Kidney (tissue), 14 donors: ENCODE results near the gene EDN1. TPM values are rescaled to one million over a fixed set of nuclear protein-coding genes. Genes with fewer than 3 reads are reported as not detected.

Source experiments
- DNase-seq, 5 donors: peaks; one replicate each; pipeline ENCODE4 v3.0.0-alpha.2; 2013 to 2020
- FAIRE-seq: peaks from 2 replicates; lab custom pipeline; 2012; peaks lifted over from hg19 to GRCh38; lab: Jason Lieb, UNC
- H3K27ac ChIP-seq, 2 donors: one replicate each; pipeline ENCODE4 v1.7.0; 2013; ENCODE audit warnings: low read depth in 2 of 2, low read length in 2 of 2, inconsistent platforms in 1 of 2
- H3K27me3 ChIP-seq: one replicate; pipeline ENCODE4 v1.7.1; 2013; ENCODE audit warnings: low read length, inconsistent platforms; ENCODE audit not compliant: control insufficient read depth, insufficient read depth
- H3K36me3 ChIP-seq, 3 donors: one replicate each; pipeline versions ENCODE4 v1.7.0 to v1.7.1; 2013; ENCODE audit warnings: low read length in 3 of 3, control low read depth in 1 of 3, inconsistent platforms in 1 of 3; ENCODE audit not compliant: insufficient read depth in 3 of 3, control insufficient read depth in 2 of 3
- H3K4me1 ChIP-seq, 3 donors: one replicate each; pipeline versions ENCODE4 v1.7.0 to v1.7.1; 2013; ENCODE audit warnings: low read length in 3 of 3, inconsistent platforms in 1 of 3, low read depth in 1 of 3; ENCODE audit not compliant: control insufficient read depth in 2 of 3, insufficient read depth in 2 of 3
- H3K4me3 ChIP-seq, 3 donors: one replicate each; pipeline versions ENCODE4 v1.7.0 to v1.8.1; 2013; ENCODE audit warnings: low read length in 3 of 3, control low read depth in 1 of 3, inconsistent platforms in 1 of 3
- H3K9ac ChIP-seq, 3 donors: one replicate each; pipeline versions ENCODE4 v1.7.0 to v1.7.1; 2013; ENCODE audit warnings: low read length in 3 of 3, control low read depth in 1 of 3, inconsistent platforms in 1 of 3
- H3K9me3 ChIP-seq, 3 donors: one replicate each; pipeline versions ENCODE4 v1.7.0 to v1.7.1; 2013; ENCODE audit warnings: low read length in 3 of 3, control low read depth in 1 of 3, inconsistent platforms in 1 of 3; ENCODE audit not compliant: control insufficient read depth in 2 of 3, insufficient read depth in 1 of 3
- CTCF ChIP-seq: IDR thresholded peaks from 3 replicates; pipeline ENCODE4 v1.5.1; 2012; ENCODE audit warnings: mild to moderate bottlenecking, moderate library complexity, borderline replicate concordance; ENCODE audit not compliant: insufficient read depth; ENCODE audit errors: extremely low read depth
- intact Hi-C: fragments of 100-400 bp; cut with DNase I; formaldehyde crosslinking; loops from one replicate; pipeline ENCODE4 v1.11.1; 2022
- polyA plus RNA-seq: library from polyadenylated mRNA; stranded (reverse); fragments of 350-450 nt; fragmentation: Illumina TruSeq; extraction: RNeasy Lipid Tissue Mini Kit (QIAGEN cat#74804); gene quantifications from one replicate; pipeline ENCODE4 v1.2.3, GENCODE V29; 2014; ENCODE audit warnings: low read depth, low replicate concordance; ENCODE audit not compliant: insufficient read depth
- total RNA-seq: library from RNA; stranded (reverse); fragmentation: NEBNext Ultra II Directional; extraction: Animal tissue kit (Norgen Biotek cat#: 25700); gene quantifications from one replicate; pipeline ENCODE4 v1.2.1, GENCODE V29; 2021
- donor health status: control.
- donor health status: control.
- donor health status: control.
- donor health status: control.
- donor health status: control.
- donor health status: DM: yes; HTN: yes; CAD: no.
- donor health status: Normal renal cell carcinoma (clear cell type).

EDN1 gene
- total and polyA plus RNA-seq, 2 donors from 2014 or later = 3.4 to 16.6 TPM

GRCh38 chr6:12339808-12340487, 49.8 kb downstream of the EDN1 start:
- Histone ChIP-seq H3K9ac (no peak overlapping the region), H3K36me3 (no peaks in the 10 kb centered on the region), H3K4me1 (peaks cover 0 to 30% (median 11%) of the 10 kb centered on the region in 3 donors), H3K4me3 (no peak overlapping the region), H3K27ac (no peak overlapping the region), H3K27me3 (no peaks in the 10 kb centered on the region), H3K9me3 (no peaks in the 10 kb centered on the region)
- intact Hi-C loops = no loop called here
- FAIRE-seq (no peak), DNase-seq (peak in 4 of 5 donors; percentile 62 to 72 (median 68))
- no peak for TF ChIP-seq CTCF

GRCh38 chr6:12340488-12340818, 50.3 kb downstream of the EDN1 start:
- Histone ChIP-seq H3K27ac (no peak overlapping the region), H3K4me1 (peaks cover 0 to 34% (median 16%) of the 10 kb centered on the region in 3 donors), H3K4me3 (no peak overlapping the region), H3K27me3 (no peaks in the 10 kb centered on the region), H3K36me3 (no peaks in the 10 kb centered on the region), H3K9ac (no peak overlapping the region), H3K9me3 (no peaks in the 10 kb centered on the region)
- TF ChIP-seq CTCF = no peak
- intact Hi-C loops = no loop called here
- DNase-seq (no peak), FAIRE-seq (no peak)

GRCh38 chr6:12342664-12343063, 52.5 kb downstream of the EDN1 start:
- peak overlapping the region; percentile 61 to 81 for H3K27ac ChIP-seq
- FAIRE-seq = no peak
- H3K9me3 ChIP-seq = no peaks in the 10 kb centered on the region
- no peaks in the 10 kb centered on the region for H3K36me3 ChIP-seq
- no peak overlapping the region for H3K4me3 ChIP-seq
- no peak for DNase-seq
- H3K27me3 ChIP-seq = no peaks in the 10 kb centered on the region
- no peak for TF ChIP-seq CTCF
- peaks cover 0 to 34% (median 16%) of the 10 kb centered on the region in 3 donors for H3K4me1 ChIP-seq
- H3K9ac ChIP-seq = no peak overlapping the region
- intact Hi-C loops = no loop called here

GRCh38 chr6:12343122-12343439, 52.9 kb downstream of the EDN1 start:
- Histone ChIP-seq H3K27ac (peak overlapping the region; percentile 61 to 81), H3K4me3 (no peak overlapping the region), H3K4me1 (peaks cover 0 to 34% (median 16%) of the 10 kb centered on the region in 3 donors), H3K27me3 (no peaks in the 10 kb centered on the region), H3K9me3 (no peaks in the 10 kb centered on the region), H3K9ac (no peak overlapping the region), H3K36me3 (no peaks in the 10 kb centered on the region)
- FAIRE-seq = no peak
- no peak for DNase-seq
- intact Hi-C loops = no loop called here
- no peak for TF ChIP-seq CTCF
